Activated CD8-positive, alpha-beta T cell treated with anti-CD3 and anti-CD28 coated beads for 36 hours (primary cell): ENCODE measurements around the gene MGMT. TPM values are rescaled to one million over a fixed set of nuclear protein-coding genes. Genes with fewer than 3 reads are reported as not detected.

Experiments used
- ATAC-seq: fragments of 200-7000 bp; cut with Tn5 transposase; one replicate; pipeline ENCODE4 v1.10.0; 2021; ENCODE audit warnings: mild to moderate bottlenecking, moderate library complexity
- CTCF ChIA-PET: fragments of 350-600 bp; sonication (Branson Sonifier 250); formaldehyde crosslinking; loops from one replicate; lab custom pipeline; 2021; ENCODE audit warnings: antibody characterized with exemption; lab: Charles Lee
- POLR2A ChIA-PET: fragments of 350-600 bp; sonication (Branson Sonifier 250); formaldehyde crosslinking; loops from one replicate; lab custom pipeline; 2021; ENCODE audit warnings: antibody characterized with exemption; lab: Charles Lee
- DNase-seq: peaks from one replicate; pipeline ENCODE4 v3.0.0-alpha.2; 2020
- H3K27ac Mint-ChIP-seq: one replicate; pipeline ENCODE4 v1.8.0; 2021; ENCODE audit warnings: mild to moderate bottlenecking, mixed read lengths
- H3K27me3 Mint-ChIP-seq: one replicate; pipeline ENCODE4 v1.8.0; 2021; ENCODE audit warnings: mixed read lengths
- H3K36me3 Mint-ChIP-seq: one replicate; pipeline ENCODE4 v1.8.0; 2021; ENCODE audit warnings: low read depth, mixed read lengths
- H3K4me1 Mint-ChIP-seq: one replicate; pipeline ENCODE4 v1.8.0; 2021; ENCODE audit warnings: low read depth, mixed read lengths
- H3K4me3 Mint-ChIP-seq: one replicate; pipeline ENCODE4 v1.8.0; 2021; ENCODE audit warnings: mild to moderate bottlenecking, moderate library complexity, mixed read lengths
- H3K9me3 Mint-ChIP-seq: one replicate; pipeline ENCODE4 v1.8.0; 2021; ENCODE audit warnings: mixed read lengths
- intact Hi-C: fragments of 100-400 bp; cut with micrococcal nuclease; formaldehyde crosslinking; loops from one replicate; pipeline ENCODE4 v1.10.0; 2022
- total RNA-seq, 2 experiments: library from RNA; stranded (reverse); gene quantifications; one replicate each; pipeline ENCODE4 v1.2.3, GENCODE V29; 2021
- TF ChIP-seq, protein P1 (sequence below): fragments of 200-600 bp; IDR thresholded peaks from one replicate; pipeline ENCODE4 v1.8.0; 2022; ENCODE audit warnings: antibody characterized with exemption, mild to moderate bottlenecking

The MGMT gene
- total RNA-seq, 2 experiments from 2014 or later: 16.2 to 17.0 TPM

DNA sequence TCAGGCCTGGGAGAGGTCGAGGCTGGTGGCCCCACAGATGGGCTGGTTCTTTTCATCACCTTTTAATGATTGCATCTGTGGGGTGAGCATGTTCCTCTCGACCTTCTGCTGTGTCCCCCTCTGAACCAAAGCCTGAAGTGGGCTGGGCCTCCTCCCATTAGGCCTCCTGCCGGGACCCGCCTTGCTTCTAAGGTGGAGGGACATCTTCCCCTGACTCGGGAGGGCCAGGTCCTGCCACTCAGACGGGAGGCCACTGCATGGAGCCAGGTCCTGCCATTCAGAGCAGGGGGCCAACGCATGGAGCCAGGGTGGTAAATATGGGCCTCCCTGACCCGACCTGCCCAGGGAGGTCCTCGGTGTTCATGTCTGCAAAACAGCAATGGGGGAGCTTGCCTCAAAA, 308.6 kb downstream of the MGMT start:
- peaks cover 11% of the 10 kb centered on the region for H3K36me3 Mint-ChIP-seq
- ATAC-seq: no peak
- TF ChIP-seq, protein P1, sequence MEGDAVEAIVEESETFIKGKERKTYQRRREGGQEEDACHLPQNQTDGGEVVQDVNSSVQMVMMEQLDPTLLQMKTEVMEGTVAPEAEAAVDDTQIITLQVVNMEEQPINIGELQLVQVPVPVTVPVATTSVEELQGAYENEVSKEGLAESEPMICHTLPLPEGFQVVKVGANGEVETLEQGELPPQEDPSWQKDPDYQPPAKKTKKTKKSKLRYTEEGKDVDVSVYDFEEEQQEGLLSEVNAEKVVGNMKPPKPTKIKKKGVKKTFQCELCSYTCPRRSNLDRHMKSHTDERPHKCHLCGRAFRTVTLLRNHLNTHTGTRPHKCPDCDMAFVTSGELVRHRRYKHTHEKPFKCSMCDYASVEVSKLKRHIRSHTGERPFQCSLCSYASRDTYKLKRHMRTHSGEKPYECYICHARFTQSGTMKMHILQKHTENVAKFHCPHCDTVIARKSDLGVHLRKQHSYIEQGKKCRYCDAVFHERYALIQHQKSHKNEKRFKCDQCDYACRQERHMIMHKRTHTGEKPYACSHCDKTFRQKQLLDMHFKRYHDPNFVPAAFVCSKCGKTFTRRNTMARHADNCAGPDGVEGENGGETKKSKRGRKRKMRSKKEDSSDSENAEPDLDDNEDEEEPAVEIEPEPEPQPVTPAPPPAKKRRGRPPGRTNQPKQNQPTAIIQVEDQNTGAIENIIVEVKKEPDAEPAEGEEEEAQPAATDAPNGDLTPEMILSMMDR: no peak
- ChIA-PET CTCF (no interaction called here), POLR2A (no interaction called here)
- H3K27ac Mint-ChIP-seq: no peak overlapping the region
- H3K4me3 Mint-ChIP-seq: no peak overlapping the region
- H3K4me1 Mint-ChIP-seq: no peaks in the 10 kb centered on the region
- DNase-seq: no peak
- intact Hi-C loops: no loop called here
- H3K27me3 Mint-ChIP-seq: no peaks in the 10 kb centered on the region
- peaks cover 23% of the 10 kb centered on the region for H3K9me3 Mint-ChIP-seq

DNA sequence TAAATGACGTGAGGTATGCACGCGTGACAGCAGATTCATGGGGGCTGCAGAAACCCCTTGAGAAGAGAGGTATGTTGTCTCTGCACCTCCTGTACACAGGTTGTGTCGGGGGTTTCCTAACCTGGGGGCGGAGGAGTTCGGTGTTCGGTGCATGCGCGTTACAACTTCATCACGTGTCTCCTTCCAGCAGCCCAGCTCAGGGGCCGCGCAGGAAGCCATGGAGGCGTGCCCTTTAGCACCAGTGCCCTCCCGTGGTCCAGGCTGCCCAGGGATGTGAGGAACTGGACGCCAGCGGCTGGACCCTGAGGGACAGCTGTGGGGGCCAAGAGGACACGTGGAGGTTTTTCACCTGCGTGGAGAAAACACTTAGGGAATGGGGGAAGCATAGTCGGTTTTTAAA, 310.6 kb downstream of the MGMT start:
- ChIA-PET CTCF (no interaction called here), POLR2A (no interaction called here)
- DNase-seq (no peak), ATAC-seq (no peak)
- H3K9me3 Mint-ChIP-seq: peaks cover 16% of the 10 kb centered on the region
- peaks cover 2% of the 10 kb centered on the region for H3K36me3 Mint-ChIP-seq
- H3K4me1 Mint-ChIP-seq: no peaks in the 10 kb centered on the region
- TF ChIP-seq, protein P1: no peak
- H3K27me3 Mint-ChIP-seq: no peaks in the 10 kb centered on the region
- intact Hi-C loops: no loop called here
- H3K27ac Mint-ChIP-seq: no peak overlapping the region
- H3K4me3 Mint-ChIP-seq: no peak overlapping the region

DNA sequence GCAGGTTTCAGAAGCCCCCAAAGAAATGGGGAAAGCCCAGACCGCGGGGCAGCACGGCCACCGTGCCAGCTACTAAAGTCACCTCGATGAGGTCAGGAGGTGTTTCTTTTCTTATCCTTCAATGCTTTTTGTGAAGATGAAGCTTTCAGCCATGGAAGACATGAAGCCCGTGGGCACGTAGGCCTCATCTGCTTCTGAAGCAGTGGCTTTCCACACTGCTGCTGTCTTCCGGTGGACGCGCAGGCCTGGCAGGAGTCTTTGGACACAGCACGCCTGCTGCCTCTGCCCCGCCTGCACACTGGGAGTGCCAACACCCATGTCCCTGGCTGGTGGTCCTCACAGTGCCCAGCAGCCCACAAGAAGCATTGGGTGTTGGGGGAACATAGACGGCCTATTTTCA, 311.5 kb downstream of the MGMT start:
- ATAC-seq (no peak), DNase-seq (no peak)
- no peak overlapping the region for H3K4me3 Mint-ChIP-seq
- peaks cover 16% of the 10 kb centered on the region for H3K9me3 Mint-ChIP-seq
- TF ChIP-seq, protein P1: no peak
- ChIA-PET CTCF (no interaction called here), POLR2A (no interaction called here)
- intact Hi-C loops: no loop called here
- no peaks in the 10 kb centered on the region for H3K4me1 Mint-ChIP-seq
- H3K36me3 Mint-ChIP-seq: peaks cover 2% of the 10 kb centered on the region
- H3K27ac Mint-ChIP-seq: no peak overlapping the region
- no peaks in the 10 kb centered on the region for H3K27me3 Mint-ChIP-seq

DNA sequence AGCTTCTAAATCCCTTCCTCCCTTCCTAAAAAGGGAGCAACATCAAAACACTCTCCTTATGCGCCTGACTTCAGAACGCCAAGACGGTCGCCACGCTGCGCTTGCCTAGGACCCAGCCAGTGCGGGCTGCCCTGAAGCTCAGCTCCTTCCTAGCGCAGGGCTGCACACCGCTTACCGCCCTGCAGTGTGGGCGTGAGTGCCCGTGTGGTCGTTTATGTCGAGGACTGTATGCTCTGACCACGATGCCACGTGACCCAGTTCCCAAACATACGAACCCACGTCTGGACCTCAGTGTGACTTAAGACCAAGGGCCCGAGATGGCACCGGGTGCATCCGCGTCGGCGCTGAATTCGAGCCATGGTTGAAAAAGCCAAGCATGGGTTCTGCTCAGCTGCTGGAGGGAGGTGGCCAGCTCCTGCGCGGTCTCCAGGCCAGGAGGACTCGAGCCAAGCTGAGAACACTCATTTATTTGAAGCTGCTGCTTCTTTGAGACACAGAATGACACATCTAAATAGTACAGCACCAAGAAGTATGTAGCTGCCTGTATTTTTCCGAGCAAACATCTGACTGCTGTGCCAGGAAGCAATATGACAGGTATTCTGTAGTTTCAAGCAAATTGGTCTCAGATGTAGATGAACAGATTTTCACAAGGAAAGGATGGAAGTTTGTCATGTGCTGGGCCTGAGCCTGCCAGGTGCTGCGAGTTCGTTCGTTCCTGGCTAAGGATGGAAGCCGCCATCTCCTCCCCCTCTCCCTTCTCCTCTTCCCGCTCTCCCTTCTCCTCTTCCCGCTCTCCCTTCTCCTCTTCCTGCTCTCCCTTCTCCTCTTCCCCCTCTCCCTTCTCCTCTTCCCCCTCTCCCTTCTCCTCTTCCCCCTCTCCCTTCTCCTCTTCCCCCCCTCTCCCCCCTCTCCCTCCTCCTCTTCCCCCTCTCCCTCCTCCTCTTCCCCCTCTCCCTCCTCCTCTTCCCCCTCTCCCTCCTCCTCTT, 312.4 kb downstream of the MGMT start:
- CTCF ChIA-PET: no interaction called here
- H3K36me3 Mint-ChIP-seq: peaks cover 2% of the 10 kb centered on the region
- POLR2A ChIA-PET: no interaction called here
- DNase-seq (no peak), ATAC-seq (no peak)
- TF ChIP-seq, protein P1: no peak
- H3K27me3 Mint-ChIP-seq: no peaks in the 10 kb centered on the region
- H3K9me3 Mint-ChIP-seq: peaks cover 19% of the 10 kb centered on the region
- no peak overlapping the region for H3K4me3 Mint-ChIP-seq
- intact Hi-C loops: no loop called here
- H3K4me1 Mint-ChIP-seq: no peaks in the 10 kb centered on the region
- no peak overlapping the region for H3K27ac Mint-ChIP-seq

DNA sequence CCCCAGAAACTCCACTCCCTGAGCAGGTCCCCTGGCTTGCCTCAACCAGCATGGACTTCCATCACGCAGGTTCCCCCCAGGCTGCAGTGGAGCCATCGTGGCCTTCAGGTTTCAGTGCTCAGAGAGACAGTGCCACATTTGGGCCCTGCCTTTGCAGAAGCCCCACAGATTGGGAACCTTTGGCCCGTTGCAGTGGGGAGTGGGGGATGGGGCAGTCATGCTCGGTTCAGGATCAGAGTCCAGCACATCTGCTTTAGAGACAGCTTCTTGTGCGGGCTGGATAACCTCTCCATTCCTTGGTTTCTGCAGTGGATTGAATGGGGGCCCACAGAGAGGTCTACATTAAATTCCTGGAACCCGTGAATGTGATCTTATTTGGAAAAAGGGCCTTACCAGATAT, 313.2 kb downstream of the MGMT start:
- no peak overlapping the region for H3K27ac Mint-ChIP-seq
- intact Hi-C loops: no loop called here
- H3K4me1 Mint-ChIP-seq: no peaks in the 10 kb centered on the region
- H3K9me3 Mint-ChIP-seq: peaks cover 22% of the 10 kb centered on the region
- ChIA-PET CTCF (no interaction called here), POLR2A (no interaction called here)
- TF ChIP-seq, protein P1: no peak
- no peaks in the 10 kb centered on the region for H3K27me3 Mint-ChIP-seq
- H3K36me3 Mint-ChIP-seq: peaks cover 2% of the 10 kb centered on the region
- ATAC-seq (no peak), DNase-seq (no peak)
- H3K4me3 Mint-ChIP-seq: no peak overlapping the region
